ENCODE measurements around the gene ZMIZ1.

ZMIZ1 gene

GRCh38 chr10:79318369-79318768 is 249.6 kb downstream of the ZMIZ1 start:
- H3K4me1 ChIP-seq (ENCODE audit: low read depth, poor library complexity, severe bottlenecking), result peaks cover 88% of the 10 kb centered on the region
- H4K20me1 ChIP-seq (ENCODE audit: insufficient read depth), result no peaks in the 10 kb centered on the region
- H3K36me3 ChIP-seq (ENCODE audit: insufficient read depth), result no peaks in the 10 kb centered on the region
- no peak overlapping the region for H2AFZ ChIP-seq (ENCODE audit: low read depth)
- no peak for TF ChIP-seq CTCF (conservative IDR thresholded peaks at IDR 0.05; ENCODE audit: low read depth, low read length)
- H3K4me2 ChIP-seq, result peak overlapping the region; percentile 81
- H3K4me3 ChIP-seq (IDR thresholded peaks at IDR 0.05; ENCODE audit: insufficient read depth, low read depth, low read length), result no peak overlapping the region
- no peaks in the 10 kb centered on the region for H3K27me3 ChIP-seq (ENCODE audit: insufficient read depth, low read depth)
- peak overlapping the region; percentile 89 for H3K27ac ChIP-seq
- H3K9ac ChIP-seq, result peak overlapping the region; percentile 65; the same call in 1 of the 2 replicates
- no peaks in the 10 kb centered on the region for H3K79me2 ChIP-seq (ENCODE audit: insufficient read depth, low read depth)

GRCh38 chr10:79319115-79319771 is 250.5 kb downstream of the ZMIZ1 start:
- Histone ChIP-seq H3K4me3 (IDR thresholded peaks at IDR 0.05; ENCODE audit: insufficient read depth, low read depth, low read length) (no peak overlapping the region), H2AFZ (ENCODE audit: low read depth) (no peak overlapping the region), H3K4me1 (ENCODE audit: low read depth, poor library complexity, severe bottlenecking) (peaks cover 95% of the 10 kb centered on the region), H3K4me2 (peak overlapping the region; percentile 81; the same call in 1 of the 2 replicates), H3K27ac (no peak overlapping the region), H3K27me3 (ENCODE audit: insufficient read depth, low read depth) (no peaks in the 10 kb centered on the region), H3K36me3 (ENCODE audit: insufficient read depth) (no peaks in the 10 kb centered on the region), H4K20me1 (ENCODE audit: insufficient read depth) (no peaks in the 10 kb centered on the region), H3K79me2 (ENCODE audit: insufficient read depth, low read depth) (no peaks in the 10 kb centered on the region), H3K9ac (no peak overlapping the region)
- no peak for TF ChIP-seq CTCF (conservative IDR thresholded peaks at IDR 0.05; ENCODE audit: low read depth, low read length)

- no peak overlapping the region for H3K27ac ChIP-seq
These were observed 251.6 kb downstream of the ZMIZ1 start for GRCh38 chr10:79320316-79320715.

GRCh38 chr10:79320820-79321493 is 252.2 kb downstream of the ZMIZ1 start:
- Histone ChIP-seq H3K27ac (no peak overlapping the region), H3K4me3 (IDR thresholded peaks at IDR 0.05; ENCODE audit: insufficient read depth, low read depth, low read length) (no peak overlapping the region), H3K4me2 (peak overlapping the region; percentile 12; the same call in 1 of the 2 replicates)

More at GRCh38 chr10:79320316-79320715, 251.6 kb downstream of the ZMIZ1 start:
- H3K4me2 ChIP-seq, result no peak overlapping the region
- H4K20me1 ChIP-seq (ENCODE audit: insufficient read depth), result no peaks in the 10 kb centered on the region
- H3K27me3 ChIP-seq (ENCODE audit: insufficient read depth, low read depth), result no peaks in the 10 kb centered on the region
- no peak overlapping the region for H3K9ac ChIP-seq
- no peaks in the 10 kb centered on the region for H3K36me3 ChIP-seq (ENCODE audit: insufficient read depth)
- H3K4me3 ChIP-seq (IDR thresholded peaks at IDR 0.05; ENCODE audit: insufficient read depth, low read depth, low read length), result no peak overlapping the region
- no peaks in the 10 kb centered on the region for H3K79me2 ChIP-seq (ENCODE audit: insufficient read depth, low read depth)
- H3K4me1 ChIP-seq (ENCODE audit: low read depth, poor library complexity, severe bottlenecking), result peaks cover 89% of the 10 kb centered on the region
- no peak overlapping the region for H2AFZ ChIP-seq (ENCODE audit: low read depth)
- no peak for TF ChIP-seq CTCF (conservative IDR thresholded peaks at IDR 0.05; ENCODE audit: low read depth, low read length)

More at GRCh38 chr10:79320820-79321493, 252.2 kb downstream of the ZMIZ1 start:
- Histone ChIP-seq H3K36me3 (ENCODE audit: insufficient read depth) (no peaks in the 10 kb centered on the region), H2AFZ (ENCODE audit: low read depth) (no peak overlapping the region), H3K27me3 (ENCODE audit: insufficient read depth, low read depth) (no peaks in the 10 kb centered on the region), H3K79me2 (ENCODE audit: insufficient read depth, low read depth) (no peaks in the 10 kb centered on the region), H4K20me1 (ENCODE audit: insufficient read depth) (no peaks in the 10 kb centered on the region), H3K9ac (no peak overlapping the region), H3K4me1 (ENCODE audit: low read depth, poor library complexity, severe bottlenecking) (peaks cover 83% of the 10 kb centered on the region)
- no peak for TF ChIP-seq CTCF (conservative IDR thresholded peaks at IDR 0.05; ENCODE audit: low read depth, low read length)

Data from KMS-11 (cell line).